Activated naive CD4-positive, alpha-beta T cell treated with anti-CD3 and anti-CD28 coated beads, Interleukin-2, amount 50 U/mL, for 24 hours (primary cell): ENCODE data around the gene RABGGTA.

Experiments used
- H3K27ac Mint-ChIP-seq: one replicate; pipeline ENCODE4 v1.8.0; 2021; ENCODE audit warnings: mild to moderate bottlenecking, mixed read lengths
- H3K27me3 Mint-ChIP-seq: one replicate; pipeline ENCODE4 v1.8.0; 2021; ENCODE audit warnings: mixed read lengths
- H3K36me3 Mint-ChIP-seq: one replicate; pipeline ENCODE4 v1.8.0; 2021; ENCODE audit warnings: mixed read lengths
- H3K4me1 Mint-ChIP-seq: one replicate; pipeline ENCODE4 v1.8.0; 2021; ENCODE audit warnings: mixed read lengths
- H3K4me3 Mint-ChIP-seq: one replicate; pipeline ENCODE4 v1.8.0; 2021; ENCODE audit warnings: mild to moderate bottlenecking, mixed read lengths
- H3K9me3 Mint-ChIP-seq: one replicate; pipeline ENCODE4 v1.8.0; 2021; ENCODE audit warnings: mixed read lengths

RABGGTA gene

GRCh38 chr14:24274101-24274543 is 2.7 kb upstream of the RABGGTA start:
- H3K27me3 Mint-ChIP-seq, result no peaks in the 10 kb centered on the region
- no peaks in the 10 kb centered on the region for H3K36me3 Mint-ChIP-seq
- H3K4me1 Mint-ChIP-seq, result peaks cover 68% of the 10 kb centered on the region
- H3K9me3 Mint-ChIP-seq, result no peaks in the 10 kb centered on the region
- H3K4me3 Mint-ChIP-seq, result peak overlapping the region; percentile 50
- peak overlapping the region; percentile 88 for H3K27ac Mint-ChIP-seq

- no peaks in the 10 kb centered on the region for H3K9me3 Mint-ChIP-seq
- peak overlapping the region; percentile 88 for H3K27ac Mint-ChIP-seq
- H3K4me3 Mint-ChIP-seq, result peak overlapping the region; percentile 50
- H3K4me1 Mint-ChIP-seq, result peaks cover 62% of the 10 kb centered on the region
- no peaks in the 10 kb centered on the region for H3K27me3 Mint-ChIP-seq
- H3K36me3 Mint-ChIP-seq, result no peaks in the 10 kb centered on the region
These were observed 2.1 kb upstream of the RABGGTA start for GRCh38 chr14:24273422-24273998.

GRCh38 chr14:24272467-24272866 is 1.1 kb upstream of the RABGGTA start:
- H3K4me1 Mint-ChIP-seq, result peaks cover 55% of the 10 kb centered on the region
- no peaks in the 10 kb centered on the region for H3K36me3 Mint-ChIP-seq
- H3K9me3 Mint-ChIP-seq, result no peaks in the 10 kb centered on the region
- no peaks in the 10 kb centered on the region for H3K27me3 Mint-ChIP-seq
- H3K27ac Mint-ChIP-seq, result peak overlapping the region; percentile 96
- H3K4me3 Mint-ChIP-seq, result peak overlapping the region; percentile 85

GRCh38 chr14:24271834-24272263 is 452 bp upstream of the RABGGTA start:
- peaks cover 4% of the 10 kb centered on the region for H3K36me3 Mint-ChIP-seq
- H3K4me1 Mint-ChIP-seq, result peaks cover 50% of the 10 kb centered on the region
- H3K4me3 Mint-ChIP-seq, result peak overlapping the region; percentile 85
- no peaks in the 10 kb centered on the region for H3K27me3 Mint-ChIP-seq
- peak overlapping the region; percentile 96 for H3K27ac Mint-ChIP-seq
- no peaks in the 10 kb centered on the region for H3K9me3 Mint-ChIP-seq

GRCh38 chr14:24270537-24271133 is 762 bp downstream of the RABGGTA start:
- Mint-ChIP-seq H3K36me3 (peaks cover 7% of the 10 kb centered on the region), H3K4me3 (peak overlapping the region; percentile 85), H3K4me1 (peaks cover 45% of the 10 kb centered on the region), H3K27ac (peak overlapping the region; percentile 95), H3K9me3 (no peaks in the 10 kb centered on the region), H3K27me3 (no peaks in the 10 kb centered on the region)

GRCh38 chr14:24269910-24270536 is 1.4 kb downstream of the RABGGTA start:
- no peaks in the 10 kb centered on the region for H3K27me3 Mint-ChIP-seq
- no peak overlapping the region for H3K27ac Mint-ChIP-seq
- peak overlapping the region; percentile 85 for H3K4me3 Mint-ChIP-seq
- no peaks in the 10 kb centered on the region for H3K9me3 Mint-ChIP-seq
- peaks cover 39% of the 10 kb centered on the region for H3K4me1 Mint-ChIP-seq
- peaks cover 7% of the 10 kb centered on the region for H3K36me3 Mint-ChIP-seq

- no peaks in the 10 kb centered on the region for H3K27me3 Mint-ChIP-seq
- no peaks in the 10 kb centered on the region for H3K9me3 Mint-ChIP-seq
- no peak overlapping the region for H3K27ac Mint-ChIP-seq
- H3K4me3 Mint-ChIP-seq, result no peak overlapping the region
- peaks cover 36% of the 10 kb centered on the region for H3K4me1 Mint-ChIP-seq
- peaks cover 7% of the 10 kb centered on the region for H3K36me3 Mint-ChIP-seq
These were observed 2.0 kb downstream of the RABGGTA start for GRCh38 chr14:24269368-24269767.

- H3K36me3 Mint-ChIP-seq, result peaks cover 7% of the 10 kb centered on the region
- H3K4me3 Mint-ChIP-seq, result no peak overlapping the region
- no peak overlapping the region for H3K27ac Mint-ChIP-seq
These were observed 3.2 kb downstream of the RABGGTA start for GRCh38 chr14:24268225-24268624.

GRCh38 chr14:24267516-24267915 is 3.9 kb downstream of the RABGGTA start:
- Mint-ChIP-seq H3K4me3 (no peak overlapping the region), H3K9me3 (no peaks in the 10 kb centered on the region), H3K27me3 (no peaks in the 10 kb centered on the region), H3K4me1 (peaks cover 17% of the 10 kb centered on the region), H3K27ac (no peak overlapping the region), H3K36me3 (peaks cover 7% of the 10 kb centered on the region)

More at GRCh38 chr14:24268225-24268624, 3.2 kb downstream of the RABGGTA start:
- Mint-ChIP-seq H3K27me3 (no peaks in the 10 kb centered on the region), H3K4me1 (peaks cover 24% of the 10 kb centered on the region), H3K9me3 (no peaks in the 10 kb centered on the region)

- no peaks in the 10 kb centered on the region for H3K27me3 Mint-ChIP-seq
- peaks cover 7% of the 10 kb centered on the region for H3K36me3 Mint-ChIP-seq
- peaks cover 8% of the 10 kb centered on the region for H3K4me1 Mint-ChIP-seq
- no peaks in the 10 kb centered on the region for H3K9me3 Mint-ChIP-seq
- H3K4me3 Mint-ChIP-seq, result no peak overlapping the region
- H3K27ac Mint-ChIP-seq, result peak overlapping the region; percentile 19
These were observed 4.8 kb downstream of the RABGGTA start for GRCh38 chr14:24266344-24267244.

- Mint-ChIP-seq H3K27ac (no peak overlapping the region), H3K4me3 (no peak overlapping the region), H3K9me3 (no peaks in the 10 kb centered on the region), H3K27me3 (no peaks in the 10 kb centered on the region), H3K36me3 (peaks cover 8% of the 10 kb centered on the region), H3K4me1 (no peaks in the 10 kb centered on the region)
These were observed 7.1 kb downstream of the RABGGTA start for GRCh38 chr14:24264298-24264697.

- Mint-ChIP-seq H3K4me3 (no peak overlapping the region), H3K36me3 (peaks cover 8% of the 10 kb centered on the region), H3K4me1 (no peaks in the 10 kb centered on the region), H3K27ac (no peak overlapping the region), H3K27me3 (no peaks in the 10 kb centered on the region), H3K9me3 (no peaks in the 10 kb centered on the region)
These were observed 7.5 kb downstream of the RABGGTA start for GRCh38 chr14:24263848-24264247.

- Mint-ChIP-seq H3K9me3 (no peaks in the 10 kb centered on the region), H3K4me3 (no peak within 1 kb of the TSS), H3K27ac (no peak within 1 kb of the TSS), H3K4me1 (no peaks in the 10 kb centered on the region), H3K27me3 (no peaks in the 10 kb centered on the region), H3K36me3 (peaks cover 8% of the 10 kb centered on the region)
These were observed 8.3 kb downstream of the RABGGTA start, which contains the start of gene TGM1 for GRCh38 chr14:24262821-24263733. Gene TGM1, minus strand, starts transcription at chr14:24263177. Its CDS starts 825 bp downstream, at chr14:24262352.

- H3K36me3 Mint-ChIP-seq, result peaks cover 6% of the 10 kb centered on the region
- no peaks in the 10 kb centered on the region for H3K4me1 Mint-ChIP-seq
- no peak overlapping the region for H3K4me3 Mint-ChIP-seq
- no peaks in the 10 kb centered on the region for H3K9me3 Mint-ChIP-seq
- no peak overlapping the region for H3K27ac Mint-ChIP-seq
- no peaks in the 10 kb centered on the region for H3K27me3 Mint-ChIP-seq
These were observed 9.4 kb downstream of the RABGGTA start for GRCh38 chr14:24261969-24262327.
